Stimulated activated naive CD8-positive, alpha-beta T cell treated with anti-CD3 and anti-CD28 coated beads, Interleukin-15, Interleukin-2, amounts not matched to agents 100 U/mL and 50 U/mL, for 24 hours (primary cell): Measurements from ENCODE around the gene MYLK.

Experiments used
- ATAC-seq: fragments of 150-1000 bp; cut with Tn5 transposase; one replicate; pipeline ENCODE4 v1.10.0; 2021
- DNase-seq: peaks from one replicate; pipeline ENCODE4 v3.0.0; 2021

Gene MYLK

GRCh38 chr3:123818921-123819429, 65.2 kb downstream of the MYLK start:
- no peak for ATAC-seq
- DNase-seq: no peak

GRCh38 chr3:123818324-123818920, 65.7 kb downstream of the MYLK start:
- no peak for ATAC-seq
- no peak for DNase-seq

- ATAC-seq: no peak
- no peak for DNase-seq
Observed at GRCh38 chr3:123817413-123817812, 66.7 kb downstream of the MYLK start.

GRCh38 chr3:123816673-123817207, 67.4 kb downstream of the MYLK start:
- no peak for ATAC-seq
- no peak for DNase-seq

GRCh38 chr3:123815981-123816380, 68.2 kb downstream of the MYLK start:
- ATAC-seq (no peak), DNase-seq (no peak)

- no peak for DNase-seq
Observed at GRCh38 chr3:123813876-123814275, 70.3 kb downstream of the MYLK start.

GRCh38 chr3:123809597-123809996, 74.5 kb downstream of the MYLK start:
- DNase-seq (no peak), ATAC-seq (no peak)

More at GRCh38 chr3:123813876-123814275, 70.3 kb downstream of the MYLK start:
- no peak for ATAC-seq

- ATAC-seq (no peak), DNase-seq (no peak)
Observed at GRCh38 chr3:123808812-123809211, 75.3 kb downstream of the MYLK start.

GRCh38 chr3:123807820-123808219, 76.3 kb downstream of the MYLK start:
- DNase-seq (no peak), ATAC-seq (no peak)

- ATAC-seq: no peak
- no peak for DNase-seq
Observed at GRCh38 chr3:123805504-123805903, 78.6 kb downstream of the MYLK start.

- DNase-seq (no peak), ATAC-seq (no peak)
Observed at GRCh38 chr3:123805101-123805500, 79.0 kb downstream of the MYLK start.

GRCh38 chr3:123804676-123805075, 79.5 kb downstream of the MYLK start:
- no peak for ATAC-seq
- no peak for DNase-seq

GRCh38 chr3:123803521-123803920, 80.6 kb downstream of the MYLK start:
- ATAC-seq (no peak), DNase-seq (no peak)

- no peak for ATAC-seq
- DNase-seq: no peak
Observed at GRCh38 chr3:123802007-123802625, 82.0 kb downstream of the MYLK start.

- DNase-seq: no peak
- no peak for ATAC-seq
Observed at GRCh38 chr3:123801474-123801873, 82.7 kb downstream of the MYLK start.

GRCh38 chr3:123800362-123800682, 83.8 kb downstream of the MYLK start:
- no peak for DNase-seq
- no peak for ATAC-seq

GRCh38 chr3:123799544-123800361, 84.4 kb downstream of the MYLK start:
- no peak for ATAC-seq
- no peak for DNase-seq

GRCh38 chr3:123798550-123798949, 85.6 kb downstream of the MYLK start:
- ATAC-seq: no peak
- no peak for DNase-seq

GRCh38 chr3:123795471-123796251, 88.5 kb downstream of the MYLK start:
- ATAC-seq (no peak), DNase-seq (no peak)

GRCh38 chr3:123793425-123793824, 90.7 kb downstream of the MYLK start:
- DNase-seq: no peak

GRCh38 chr3:123792473-123793201, 91.5 kb downstream of the MYLK start:
- ATAC-seq (no peak), DNase-seq (no peak)

More at GRCh38 chr3:123793425-123793824, 90.7 kb downstream of the MYLK start:
- no peak for ATAC-seq
